ENCODE data around the gene PDXK.

The PDXK gene

GRCh38 chr21:43739621-43740435 is 20.9 kb downstream of the PDXK start:
- DNase-seq (ENCODE audit: low read depth): no peak
- H3K4me3 ChIP-seq (ENCODE audit: low read length): no peak overlapping the region
- TF ChIP-seq, protein P1, sequence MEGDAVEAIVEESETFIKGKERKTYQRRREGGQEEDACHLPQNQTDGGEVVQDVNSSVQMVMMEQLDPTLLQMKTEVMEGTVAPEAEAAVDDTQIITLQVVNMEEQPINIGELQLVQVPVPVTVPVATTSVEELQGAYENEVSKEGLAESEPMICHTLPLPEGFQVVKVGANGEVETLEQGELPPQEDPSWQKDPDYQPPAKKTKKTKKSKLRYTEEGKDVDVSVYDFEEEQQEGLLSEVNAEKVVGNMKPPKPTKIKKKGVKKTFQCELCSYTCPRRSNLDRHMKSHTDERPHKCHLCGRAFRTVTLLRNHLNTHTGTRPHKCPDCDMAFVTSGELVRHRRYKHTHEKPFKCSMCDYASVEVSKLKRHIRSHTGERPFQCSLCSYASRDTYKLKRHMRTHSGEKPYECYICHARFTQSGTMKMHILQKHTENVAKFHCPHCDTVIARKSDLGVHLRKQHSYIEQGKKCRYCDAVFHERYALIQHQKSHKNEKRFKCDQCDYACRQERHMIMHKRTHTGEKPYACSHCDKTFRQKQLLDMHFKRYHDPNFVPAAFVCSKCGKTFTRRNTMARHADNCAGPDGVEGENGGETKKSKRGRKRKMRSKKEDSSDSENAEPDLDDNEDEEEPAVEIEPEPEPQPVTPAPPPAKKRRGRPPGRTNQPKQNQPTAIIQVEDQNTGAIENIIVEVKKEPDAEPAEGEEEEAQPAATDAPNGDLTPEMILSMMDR (conservative IDR thresholded peaks at IDR 0.05; ENCODE audit: low read depth, low read length): no peak

GRCh38 chr21:43740497-43741156 is 21.7 kb downstream of the PDXK start:
- no peak for DNase-seq (ENCODE audit: low read depth)
- TF ChIP-seq, protein P1 (conservative IDR thresholded peaks at IDR 0.05; ENCODE audit: low read depth, low read length): no peak
- no peak overlapping the region for H3K4me3 ChIP-seq (ENCODE audit: low read length)

DNA sequence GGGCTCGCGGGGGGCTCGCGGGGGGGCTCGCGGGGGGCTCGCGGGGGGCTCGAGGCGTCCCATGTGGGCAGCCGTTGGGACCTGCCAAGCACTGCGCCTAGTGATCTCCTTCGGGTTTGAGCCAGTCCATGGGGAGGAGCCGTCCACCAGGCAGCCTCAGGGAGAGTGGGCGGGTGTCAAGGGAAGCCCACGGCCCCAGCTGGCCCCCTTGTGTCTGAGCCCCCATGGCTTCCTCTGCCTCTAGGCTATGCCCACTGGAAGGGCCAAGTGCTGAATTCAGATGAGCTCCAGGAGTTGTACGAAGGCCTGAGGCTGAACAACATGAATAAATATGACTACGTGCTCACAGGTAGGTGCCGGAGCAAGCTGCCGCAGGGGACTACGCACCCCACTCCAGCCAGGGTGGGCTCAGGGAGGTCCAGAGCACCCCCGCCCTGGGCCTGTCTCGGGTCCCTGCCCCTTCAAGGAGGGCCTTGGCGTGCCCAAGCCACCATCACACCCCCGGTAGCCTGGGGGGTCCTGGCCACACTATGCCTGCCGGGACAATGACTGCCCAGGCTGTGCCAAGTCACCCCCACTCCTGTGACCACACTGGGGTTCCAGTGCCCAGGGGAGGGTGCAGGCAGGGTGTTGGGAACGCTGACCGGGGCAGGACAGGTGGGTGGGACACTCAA is 22.6 kb downstream of the PDXK start:
- TF ChIP-seq, protein P1 (conservative IDR thresholded peaks at IDR 0.05; ENCODE audit: low read depth, low read length): no peak
- no peak for DNase-seq (ENCODE audit: low read depth)
- H3K4me3 ChIP-seq (ENCODE audit: low read length): no peak overlapping the region

GRCh38 chr21:43743947-43744346 is 25.0 kb downstream of the PDXK start:
- H3K4me3 ChIP-seq (ENCODE audit: low read length): no peak overlapping the region
- no peak for DNase-seq (ENCODE audit: low read depth)
- TF ChIP-seq, protein P1 (conservative IDR thresholded peaks at IDR 0.05; ENCODE audit: low read depth, low read length): no peak

DNA sequence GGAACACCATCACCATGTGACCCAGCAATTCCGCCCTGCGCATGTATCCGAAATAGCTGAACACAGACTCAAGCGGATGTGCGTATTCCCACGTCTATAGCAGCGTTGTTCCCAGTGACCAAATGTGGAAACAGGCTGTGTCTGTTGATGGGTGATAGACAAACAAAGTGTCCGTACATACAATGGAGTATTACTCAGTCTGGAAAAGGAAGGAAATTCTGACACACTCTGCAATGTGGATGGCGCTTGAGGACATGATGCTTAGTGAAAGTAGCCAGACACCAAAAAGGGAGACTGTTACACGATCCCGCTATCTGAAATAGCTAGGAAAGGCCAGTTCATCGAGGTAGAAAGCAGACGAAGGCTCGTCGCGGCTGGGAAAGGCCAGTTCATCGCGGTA is 25.8 kb downstream of the PDXK start:
- DNase-seq (ENCODE audit: low read depth): no peak
- TF ChIP-seq, protein P1 (conservative IDR thresholded peaks at IDR 0.05; ENCODE audit: low read depth, low read length): no peak
- H3K4me3 ChIP-seq (ENCODE audit: low read length): no peak overlapping the region

GRCh38 chr21:43745772-43746517 is 27.0 kb downstream of the PDXK start:
- no peak for DNase-seq (ENCODE audit: low read depth)
- TF ChIP-seq, protein P1 (conservative IDR thresholded peaks at IDR 0.05; ENCODE audit: low read depth, low read length): no peak
- no peak overlapping the region for H3K4me3 ChIP-seq (ENCODE audit: low read length)
